DND-41 (cell line): ENCODE results near the gene ATP4B.

Experiments used
- CTCF ChIP-seq: IDR thresholded peaks from 2 replicates; pipeline ENCODE4 v1.5.1; 2012; ENCODE audit warnings: borderline replicate concordance, low read length, moderate library complexity, mild to moderate bottlenecking; ENCODE audit not compliant: poor library complexity, severe bottlenecking; ENCODE audit errors: extremely low read depth
- EZH2 ChIP-seq: IDR thresholded peaks from 3 replicates; pipeline ENCODE4 v1.6.1; 2012; ENCODE audit warnings: borderline replicate concordance, low read depth, mild to moderate bottlenecking, moderate library complexity, low read length, inconsistent platforms; ENCODE audit not compliant: severe bottlenecking

GRCh38 chr13:113607056-113607888 lies 50.7 kb downstream of the ATP4B start:
- TF ChIP-seq CTCF (no peak), EZH2 (no peak)
